B cell (primary cell): Measurements from ENCODE around the gene EFCAB8.

Experiments
- EZH2 ChIP-seq: IDR thresholded peaks from 2 replicates; pipeline ENCODE4 v1.6.1; 2012; ENCODE audit warnings: borderline replicate concordance, low read depth, mild to moderate bottlenecking, moderate library complexity, low read length; ENCODE audit not compliant: insufficient read depth, poor library complexity, severe bottlenecking
- TF ChIP-seq, protein P1 (sequence below): fragments of 200-600 bp; IDR thresholded peaks from one replicate; pipeline ENCODE4 v1.8.0; 2022; ENCODE audit warnings: antibody characterized with exemption, mild to moderate bottlenecking

DNA sequence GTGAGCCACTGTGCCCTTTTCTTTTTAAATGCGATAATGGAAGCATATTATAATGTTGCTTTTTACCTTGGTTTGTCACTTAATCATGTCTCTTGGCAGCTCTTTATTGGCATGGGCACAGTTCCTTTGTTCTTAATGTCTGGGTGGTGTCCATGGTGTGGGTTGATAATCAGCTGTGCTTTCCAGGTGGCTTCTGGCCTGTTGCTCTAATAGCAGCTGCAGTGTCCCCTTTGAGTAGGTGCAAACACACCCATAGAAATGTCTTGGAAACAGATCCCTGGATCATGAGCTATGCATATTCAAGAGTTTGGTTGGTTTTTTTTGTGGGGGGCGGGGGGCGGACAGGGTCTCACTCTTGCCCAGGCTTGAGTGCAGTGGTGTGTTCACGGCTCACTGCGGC, 29.9 kb downstream of the EFCAB8 start:
- TF ChIP-seq EZH2 = no peak
- TF ChIP-seq, protein P1, sequence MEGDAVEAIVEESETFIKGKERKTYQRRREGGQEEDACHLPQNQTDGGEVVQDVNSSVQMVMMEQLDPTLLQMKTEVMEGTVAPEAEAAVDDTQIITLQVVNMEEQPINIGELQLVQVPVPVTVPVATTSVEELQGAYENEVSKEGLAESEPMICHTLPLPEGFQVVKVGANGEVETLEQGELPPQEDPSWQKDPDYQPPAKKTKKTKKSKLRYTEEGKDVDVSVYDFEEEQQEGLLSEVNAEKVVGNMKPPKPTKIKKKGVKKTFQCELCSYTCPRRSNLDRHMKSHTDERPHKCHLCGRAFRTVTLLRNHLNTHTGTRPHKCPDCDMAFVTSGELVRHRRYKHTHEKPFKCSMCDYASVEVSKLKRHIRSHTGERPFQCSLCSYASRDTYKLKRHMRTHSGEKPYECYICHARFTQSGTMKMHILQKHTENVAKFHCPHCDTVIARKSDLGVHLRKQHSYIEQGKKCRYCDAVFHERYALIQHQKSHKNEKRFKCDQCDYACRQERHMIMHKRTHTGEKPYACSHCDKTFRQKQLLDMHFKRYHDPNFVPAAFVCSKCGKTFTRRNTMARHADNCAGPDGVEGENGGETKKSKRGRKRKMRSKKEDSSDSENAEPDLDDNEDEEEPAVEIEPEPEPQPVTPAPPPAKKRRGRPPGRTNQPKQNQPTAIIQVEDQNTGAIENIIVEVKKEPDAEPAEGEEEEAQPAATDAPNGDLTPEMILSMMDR = no peak
